Large intestine (tissue), 3 donors: ENCODE results near the gene DISP2. TPM values are rescaled to one million over a fixed set of nuclear protein-coding genes. Genes with fewer than 3 reads are reported as not detected.

Source experiments
- DNase-seq, 2 donors: peaks; one replicate each; pipeline versions ENCODE4 v3.0.0 to v3.0.0-alpha.2; 2013
- H3K27ac ChIP-seq: one replicate; pipeline ENCODE4 v1.5.1; 2013; ENCODE audit warnings: low read length
- H3K27me3 ChIP-seq: 2 replicates; pipeline ENCODE4 v1.6.1; 2013; ENCODE audit warnings: low read length; ENCODE audit not compliant: control insufficient read depth, insufficient read depth
- H3K36me3 ChIP-seq: 2 replicates; pipeline ENCODE4 v1.6.1; 2013; ENCODE audit warnings: low read length; ENCODE audit not compliant: control insufficient read depth, insufficient read depth
- H3K4me1 ChIP-seq: one replicate; pipeline ENCODE4 v1.6.1; 2013; ENCODE audit warnings: low read length; ENCODE audit not compliant: control insufficient read depth, insufficient read depth
- H3K4me3 ChIP-seq: one replicate; pipeline ENCODE4 v1.5.1; 2013; ENCODE audit warnings: low read length
- H3K9me3 ChIP-seq: one replicate; pipeline ENCODE4 v1.6.1; 2013; ENCODE audit warnings: mild to moderate bottlenecking, low read depth, low read length, moderate library complexity; ENCODE audit not compliant: control insufficient read depth
- WGBS: methylation state at CpG from one replicate; pipeline ENCODE4 v1.1.5; 2013; ENCODE audit warnings: low lambda C conversion rate; ENCODE audit not compliant: insufficient coverage; 5-methylcytosine and 5-hydroxymethylcytosine counted together
- polyA plus RNA-seq: library from polyadenylated mRNA; unstranded; fragments of 120-200 nt; gene quantifications from one replicate; pipeline ENCODE4 v1.2.1, GENCODE V29; 2013

Gene DISP2
- polyA plus RNA-seq, 1 donor = 4.6 TPM

DNA sequence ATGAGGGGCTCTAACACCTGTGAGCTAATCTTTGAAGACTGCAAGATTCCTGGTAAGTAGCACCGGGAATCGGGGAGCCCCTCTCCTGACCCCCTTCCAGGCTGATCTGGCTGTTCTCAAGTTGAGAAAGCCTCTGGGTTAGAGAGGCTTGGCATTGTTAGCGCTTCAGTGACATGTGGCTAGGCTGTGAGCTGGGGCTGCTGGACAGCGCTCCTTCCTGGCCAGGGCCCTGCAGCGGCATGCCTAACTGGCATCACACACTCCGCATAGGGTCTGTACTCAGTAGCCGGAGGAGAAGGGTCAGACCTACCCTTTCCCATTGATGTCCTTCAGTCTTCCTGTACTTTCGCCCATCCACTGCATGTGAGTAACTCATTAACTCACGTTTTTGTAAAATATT lies 55.0 kb downstream of the DISP2 start:
- Histone ChIP-seq H3K4me1 (peaks cover 7% of the 10 kb centered on the region), H3K36me3 (peaks cover 74% of the 10 kb centered on the region), H3K4me3 (no peak overlapping the region), H3K27ac (no peak overlapping the region), H3K27me3 (no peaks in the 10 kb centered on the region), H3K9me3 (no peaks in the 10 kb centered on the region)
- WGBS = no CpG with 5 or more reads among the region's 9 CpGs
- DNase-seq = no peak

DNA sequence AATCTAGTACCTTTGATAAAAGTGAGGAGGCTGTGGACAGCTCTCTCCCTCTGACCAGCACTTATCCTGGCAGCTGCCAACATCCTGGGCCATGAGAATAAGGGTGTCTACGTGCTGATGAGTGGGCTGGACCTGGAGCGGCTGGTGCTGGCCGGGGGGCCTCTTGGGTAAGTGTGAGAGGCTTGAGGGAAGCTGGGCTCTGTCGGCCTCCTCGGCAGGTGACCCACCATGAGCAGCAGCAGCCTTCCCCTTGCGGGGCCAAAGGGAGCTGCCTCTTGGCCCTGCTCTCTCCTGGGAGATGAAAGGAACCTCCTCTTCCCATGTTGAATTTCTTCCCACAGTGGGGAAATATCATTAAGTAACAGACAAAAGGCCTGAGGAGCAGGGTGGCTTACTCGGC lies 56.8 kb downstream of the DISP2 start:
- no peaks in the 10 kb centered on the region for H3K27me3 ChIP-seq
- H3K9me3 ChIP-seq = no peaks in the 10 kb centered on the region
- no CpG with 5 or more reads among the region's 7 CpGs for WGBS
- H3K4me3 ChIP-seq = no peak overlapping the region
- H3K36me3 ChIP-seq = peaks cover 73% of the 10 kb centered on the region
- H3K27ac ChIP-seq = no peak overlapping the region
- no peak for DNase-seq
- peaks cover 7% of the 10 kb centered on the region for H3K4me1 ChIP-seq

DNA sequence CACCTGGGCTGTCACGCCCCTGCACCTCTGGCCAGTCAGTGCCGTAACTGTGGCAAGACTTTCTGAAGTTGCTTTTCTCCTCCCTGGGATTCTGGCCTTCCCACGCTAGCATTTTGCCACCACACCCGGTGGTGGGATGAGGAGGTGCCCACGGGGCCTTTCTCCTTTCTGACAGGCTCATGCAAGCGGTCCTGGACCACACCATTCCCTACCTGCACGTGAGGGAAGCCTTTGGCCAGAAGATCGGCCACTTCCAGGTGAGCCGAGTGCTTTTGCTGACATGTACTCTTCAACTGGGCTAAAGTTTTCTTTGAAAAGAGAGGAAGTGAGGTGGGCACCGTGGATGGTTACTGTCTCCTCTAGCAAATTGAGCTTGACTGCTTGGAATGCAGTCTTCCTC lies 57.2 kb downstream of the DISP2 start:
- Histone ChIP-seq H3K4me1 (peaks cover 7% of the 10 kb centered on the region), H3K4me3 (no peak overlapping the region), H3K9me3 (no peaks in the 10 kb centered on the region), H3K36me3 (peaks cover 70% of the 10 kb centered on the region), H3K27ac (no peak overlapping the region), H3K27me3 (no peaks in the 10 kb centered on the region)
- no CpG with 5 or more reads among the region's 10 CpGs for WGBS
- no peak for DNase-seq

DNA sequence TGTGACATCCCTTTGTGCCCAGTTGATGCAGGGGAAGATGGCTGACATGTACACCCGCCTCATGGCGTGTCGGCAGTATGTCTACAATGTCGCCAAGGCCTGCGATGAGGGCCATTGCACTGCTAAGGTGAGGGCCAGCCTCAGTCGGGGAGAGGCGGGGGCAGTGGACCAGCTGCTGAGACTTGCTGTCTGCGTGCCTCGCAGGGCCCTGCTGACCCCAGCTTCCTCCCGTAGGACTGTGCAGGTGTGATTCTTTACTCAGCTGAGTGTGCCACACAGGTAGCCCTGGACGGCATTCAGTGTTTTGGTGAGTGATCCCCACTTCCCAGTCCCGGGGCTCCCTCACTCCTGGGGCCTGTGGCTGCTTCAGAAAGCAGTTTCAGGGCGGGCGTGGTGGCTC lies 58.0 kb downstream of the DISP2 start:
- H3K4me3 ChIP-seq = no peak overlapping the region
- DNase-seq = no peak
- peaks cover 62% of the 10 kb centered on the region for H3K36me3 ChIP-seq
- H3K4me1 ChIP-seq = peaks cover 7% of the 10 kb centered on the region
- no peak overlapping the region for H3K27ac ChIP-seq
- H3K9me3 ChIP-seq = no peaks in the 10 kb centered on the region
- WGBS = no CpG with 5 or more reads among the region's 14 CpGs
- H3K27me3 ChIP-seq = no peaks in the 10 kb centered on the region

DNA sequence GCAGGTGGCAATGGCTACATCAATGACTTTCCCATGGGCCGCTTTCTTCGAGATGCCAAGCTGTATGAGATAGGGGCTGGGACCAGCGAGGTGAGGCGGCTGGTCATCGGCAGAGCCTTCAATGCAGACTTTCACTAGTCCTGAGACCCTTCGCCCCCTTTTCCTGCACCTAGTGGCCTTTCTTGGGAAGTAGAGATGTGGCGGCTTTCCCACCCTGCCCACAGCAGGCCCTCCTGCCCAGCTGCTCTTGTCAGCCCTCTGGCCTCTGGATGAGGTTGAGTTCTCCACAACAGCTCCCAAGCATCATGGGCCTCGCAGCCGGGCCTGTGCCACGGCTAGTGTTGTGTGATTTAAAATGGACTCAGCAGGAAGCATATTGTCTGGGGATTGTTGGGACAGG lies 60.1 kb downstream of the DISP2 start:
- Histone ChIP-seq H3K27ac (no peak overlapping the region), H3K27me3 (peaks cover 3% of the 10 kb centered on the region), H3K36me3 (peaks cover 45% of the 10 kb centered on the region), H3K4me3 (no peak overlapping the region), H3K4me1 (peaks cover 7% of the 10 kb centered on the region), H3K9me3 (no peaks in the 10 kb centered on the region)
- DNase-seq = no peak
- WGBS = no CpG with 5 or more reads among the region's 10 CpGs

DNA sequence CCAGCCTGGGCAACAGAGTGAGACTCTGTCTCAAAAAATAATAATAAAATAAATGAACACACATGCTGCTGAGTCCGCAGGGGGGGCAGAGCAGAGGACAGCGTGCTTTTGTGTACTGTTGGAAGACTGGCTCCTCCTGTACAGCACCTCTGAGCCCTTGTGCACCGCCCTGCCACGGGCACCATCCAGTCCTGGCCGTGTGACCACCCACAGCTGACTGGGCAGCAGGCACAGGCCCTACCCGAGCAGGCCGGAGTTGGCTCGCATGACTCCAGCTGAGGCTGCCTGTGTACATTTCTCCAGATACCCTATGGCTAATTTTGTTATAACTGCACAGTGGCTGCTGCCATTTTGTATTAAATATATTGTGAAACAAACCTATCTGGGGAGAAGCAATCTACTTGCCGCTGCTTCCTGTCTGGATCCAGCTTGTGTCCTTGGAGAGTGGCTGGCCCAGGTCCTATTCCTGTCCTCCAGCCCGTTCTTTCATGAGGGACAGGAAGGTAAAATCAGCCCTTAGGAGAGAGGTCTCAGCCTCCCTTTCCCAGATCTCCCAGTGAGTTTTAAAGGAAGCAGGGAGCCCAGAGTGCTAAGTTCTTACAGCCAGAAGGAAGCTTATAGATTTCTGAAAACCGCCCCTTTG lies 62.2 kb downstream of the DISP2 start:
- no peaks in the 10 kb centered on the region for H3K9me3 ChIP-seq
- H3K4me3 ChIP-seq = no peak overlapping the region
- H3K4me1 ChIP-seq = peaks cover 7% of the 10 kb centered on the region
- no peak overlapping the region for H3K27ac ChIP-seq
- peaks cover 24% of the 10 kb centered on the region for H3K36me3 ChIP-seq
- no peak for DNase-seq
- peaks cover 3% of the 10 kb centered on the region for H3K27me3 ChIP-seq
- WGBS = no CpG with 5 or more reads among the region's 11 CpGs

DNA sequence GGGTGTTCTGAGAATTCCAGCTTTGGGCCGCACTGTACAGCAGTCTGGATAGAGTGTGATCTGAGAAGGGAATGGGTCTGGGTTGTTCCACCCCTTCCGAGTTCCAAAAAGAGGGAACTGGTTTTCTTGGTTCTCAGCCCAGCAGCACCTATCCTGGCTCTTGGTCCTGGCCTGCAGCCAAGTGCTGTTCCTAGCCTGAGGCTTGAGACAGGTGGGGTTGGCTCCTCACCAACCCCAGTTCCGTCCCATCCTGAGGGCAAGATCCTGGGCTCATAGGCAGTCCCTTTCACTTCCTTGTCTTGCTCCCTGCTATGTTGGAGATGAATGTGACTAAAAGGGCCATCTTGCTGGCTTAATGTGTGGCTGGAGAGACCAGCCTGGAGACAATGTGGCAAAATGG lies 62.8 kb downstream of the DISP2 start:
- Histone ChIP-seq H3K27ac (no peak overlapping the region), H3K27me3 (peaks cover 3% of the 10 kb centered on the region), H3K9me3 (no peaks in the 10 kb centered on the region), H3K4me3 (no peak overlapping the region), H3K36me3 (peaks cover 19% of the 10 kb centered on the region), H3K4me1 (peaks cover 7% of the 10 kb centered on the region)
- peak in 1 of 2 donors; percentile 16 for DNase-seq
- 67% methylated on average over 1 of the region's 3 CpGs for WGBS

DNA sequence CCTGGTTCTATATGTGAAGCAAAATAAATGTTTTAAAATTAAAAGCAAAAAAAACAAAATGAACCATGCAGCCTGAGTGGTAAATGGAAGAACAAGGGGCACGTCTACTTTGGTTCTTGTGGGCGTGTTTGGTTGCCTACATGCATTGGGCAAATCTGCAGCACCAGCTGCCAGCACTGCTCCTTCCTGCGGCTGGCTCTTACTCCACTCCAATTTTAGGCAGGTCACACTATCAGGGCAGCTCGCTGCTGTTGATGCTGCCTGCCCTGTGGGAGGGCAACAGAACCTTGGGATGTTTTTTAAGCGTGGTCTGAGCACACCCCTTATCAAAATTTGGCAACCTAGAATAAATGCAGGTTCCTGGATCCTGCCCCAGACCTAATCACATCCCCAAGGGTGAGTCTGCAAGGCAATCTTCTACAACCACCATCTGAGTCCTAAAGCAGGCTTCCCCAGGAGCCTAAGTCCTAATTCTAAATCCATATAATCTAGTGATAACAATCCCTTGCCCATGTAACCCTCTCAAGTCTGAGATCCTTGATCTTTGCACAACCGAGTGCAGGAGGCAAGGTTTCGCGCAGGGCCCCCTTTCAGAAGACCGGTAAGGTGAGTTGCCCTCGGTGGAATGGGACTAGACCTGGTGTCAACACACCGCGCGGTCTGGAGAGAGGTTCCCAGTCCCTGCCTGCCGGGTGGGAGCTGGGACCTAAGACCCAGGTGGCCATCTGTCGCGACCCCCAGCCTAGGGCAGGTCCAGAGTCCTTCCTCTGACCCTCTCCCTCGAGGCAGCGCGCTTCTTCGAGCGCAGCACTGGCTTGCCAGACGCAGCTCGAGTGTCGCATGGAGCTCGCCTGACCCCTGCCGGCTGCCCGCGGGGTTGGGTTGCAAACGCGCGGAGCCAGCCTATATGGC lies 63.5 kb downstream of the DISP2 start:
- Histone ChIP-seq H3K27me3 (peaks cover 3% of the 10 kb centered on the region), H3K27ac (no peak overlapping the region), H3K9me3 (no peaks in the 10 kb centered on the region), H3K36me3 (peaks cover 12% of the 10 kb centered on the region), H3K4me3 (no peak overlapping the region), H3K4me1 (peaks cover 7% of the 10 kb centered on the region)
- no CpG with 5 or more reads among the region's 31 CpGs for WGBS
- DNase-seq = peak; percentile 65 to 73

DNA sequence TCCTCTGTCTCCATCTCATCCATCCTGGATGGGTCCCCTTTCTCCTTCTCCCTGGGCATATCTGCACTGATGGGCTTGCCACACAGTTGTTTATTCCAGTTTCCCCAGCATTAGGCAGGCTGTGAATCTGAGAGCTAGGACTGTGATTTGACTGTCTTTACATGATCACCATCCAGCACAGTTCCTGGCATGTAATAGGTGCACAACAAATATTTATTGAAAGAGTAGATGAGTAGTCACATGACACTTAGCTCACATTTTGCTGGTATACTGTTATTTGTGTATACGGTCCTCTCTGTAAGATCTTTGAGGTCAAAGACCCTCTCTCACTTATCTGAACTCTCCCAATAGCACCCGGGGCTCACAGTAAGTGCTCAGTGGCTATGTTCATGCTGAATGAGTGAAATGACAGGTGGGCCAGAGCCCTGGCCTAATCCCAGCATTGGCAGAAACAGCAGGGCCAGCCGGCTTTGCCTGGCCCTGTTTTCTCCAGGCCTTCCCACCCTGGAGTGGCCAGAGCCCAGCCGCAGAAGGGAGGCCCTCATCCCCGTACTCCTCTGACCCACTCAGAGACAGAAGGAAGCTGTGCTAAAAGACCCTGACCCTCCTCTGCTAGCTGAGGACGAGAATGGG lies 66.6 kb downstream of the DISP2 start:
- no CpG with 5 or more reads among the region's 6 CpGs for WGBS
- Histone ChIP-seq H3K4me3 (no peak overlapping the region), H3K27me3 (peaks cover 3% of the 10 kb centered on the region), H3K27ac (no peak overlapping the region), H3K36me3 (no peaks in the 10 kb centered on the region), H3K4me1 (peaks cover 7% of the 10 kb centered on the region), H3K9me3 (no peaks in the 10 kb centered on the region)
- DNase-seq = no peak

DNA sequence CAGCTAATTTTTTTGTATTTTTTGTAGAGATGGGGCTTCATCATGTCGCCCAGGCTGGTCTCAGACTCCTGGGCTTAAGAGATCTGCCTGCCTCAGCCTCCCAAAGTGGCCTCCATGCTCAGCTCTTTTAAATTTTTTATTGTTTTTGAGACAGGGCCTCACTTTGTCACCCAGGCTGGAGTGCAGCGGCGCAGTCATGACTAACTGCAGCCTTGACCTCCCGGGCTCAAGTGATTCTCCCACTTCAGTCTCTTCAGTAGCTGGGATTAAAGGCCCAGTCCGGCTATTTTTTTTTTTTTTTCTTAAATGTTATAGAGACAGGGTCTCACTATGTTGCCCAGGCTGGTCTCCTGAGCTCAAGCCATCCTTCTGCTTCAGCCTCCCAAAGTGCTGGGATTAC lies 67.7 kb downstream of the DISP2 start:
- no peak overlapping the region for H3K4me3 ChIP-seq
- no peak overlapping the region for H3K27ac ChIP-seq
- peaks cover 3% of the 10 kb centered on the region for H3K27me3 ChIP-seq
- no peak for DNase-seq
- H3K4me1 ChIP-seq = peaks cover 7% of the 10 kb centered on the region
- H3K36me3 ChIP-seq = no peaks in the 10 kb centered on the region
- WGBS = no CpG with 5 or more reads among the region's 5 CpGs
- no peaks in the 10 kb centered on the region for H3K9me3 ChIP-seq
